ENCODE measurements around the gene SLC22A16.

DNA sequence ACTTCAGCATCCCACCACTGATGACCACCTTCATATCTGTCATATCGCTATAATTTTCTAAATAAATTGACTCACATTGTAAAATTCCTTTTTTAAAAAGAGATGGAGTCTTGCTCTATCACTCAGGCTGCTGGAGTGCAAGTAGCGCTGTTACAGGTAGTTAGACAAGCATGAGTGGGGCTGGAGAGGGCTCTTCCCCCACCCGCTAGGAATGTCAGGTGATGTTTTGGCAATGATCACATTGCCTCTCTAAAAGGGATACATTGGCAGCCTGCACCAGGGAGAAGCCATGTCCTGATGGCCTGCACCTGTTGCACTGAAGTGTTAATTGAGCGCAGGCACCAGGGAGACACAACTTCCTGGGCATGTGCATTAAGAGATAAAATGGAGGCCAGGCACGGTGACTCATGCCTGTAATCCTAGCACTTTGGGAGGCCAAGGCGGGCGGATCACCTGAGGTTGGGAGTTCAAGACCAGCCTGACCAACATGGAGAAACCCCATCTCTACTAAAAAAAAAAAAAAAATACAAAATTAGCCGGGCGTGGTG is 16.9 kb upstream of the SLC22A16 start:
- TF ChIP-seq, protein P1, sequence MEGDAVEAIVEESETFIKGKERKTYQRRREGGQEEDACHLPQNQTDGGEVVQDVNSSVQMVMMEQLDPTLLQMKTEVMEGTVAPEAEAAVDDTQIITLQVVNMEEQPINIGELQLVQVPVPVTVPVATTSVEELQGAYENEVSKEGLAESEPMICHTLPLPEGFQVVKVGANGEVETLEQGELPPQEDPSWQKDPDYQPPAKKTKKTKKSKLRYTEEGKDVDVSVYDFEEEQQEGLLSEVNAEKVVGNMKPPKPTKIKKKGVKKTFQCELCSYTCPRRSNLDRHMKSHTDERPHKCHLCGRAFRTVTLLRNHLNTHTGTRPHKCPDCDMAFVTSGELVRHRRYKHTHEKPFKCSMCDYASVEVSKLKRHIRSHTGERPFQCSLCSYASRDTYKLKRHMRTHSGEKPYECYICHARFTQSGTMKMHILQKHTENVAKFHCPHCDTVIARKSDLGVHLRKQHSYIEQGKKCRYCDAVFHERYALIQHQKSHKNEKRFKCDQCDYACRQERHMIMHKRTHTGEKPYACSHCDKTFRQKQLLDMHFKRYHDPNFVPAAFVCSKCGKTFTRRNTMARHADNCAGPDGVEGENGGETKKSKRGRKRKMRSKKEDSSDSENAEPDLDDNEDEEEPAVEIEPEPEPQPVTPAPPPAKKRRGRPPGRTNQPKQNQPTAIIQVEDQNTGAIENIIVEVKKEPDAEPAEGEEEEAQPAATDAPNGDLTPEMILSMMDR (optimal IDR thresholded peaks at IDR 0.05 in 1 of 3, IDR thresholded peaks at IDR 0.05 in 1 of 3, conservative IDR thresholded peaks at IDR 0.05 in 1 of 3; ENCODE audit: extremely low read depth in 1 of 3, insufficient read depth in 2 of 3, low read length in 3 of 3) = no peak
- no peak for TF ChIP-seq EZH2 (IDR thresholded peaks at IDR 0.05; ENCODE audit: low read length)
